Brain microvascular endothelial cell (primary cell): ENCODE data around the gene TNFRSF8.
A peak's percentile ranks its signal among the peaks of the same experiment; 100 is the strongest.

Source experiments
- DNase-seq: peaks from one replicate; pipeline ENCODE4 v3.0.0-alpha.2; 2020
- H3K27ac ChIP-seq: fragments of 250-450 bp; sonication (Bioruptor Pico); 2 replicates; pipeline ENCODE4 v1.5.1; 2020; ENCODE audit warnings: mild to moderate bottlenecking, moderate library complexity
- H3K27me3 ChIP-seq: fragments of 250-450 bp; sonication (Bioruptor Pico); replicated peaks from 2 replicates; pipeline ENCODE4 v1.5.1; 2020; ENCODE audit warnings: mild to moderate bottlenecking
- H3K36me3 ChIP-seq: fragments of 250-450 bp; sonication (Bioruptor Pico); replicated peaks from 2 replicates; pipeline ENCODE4 v1.5.1; 2020; ENCODE audit warnings: mild to moderate bottlenecking
- H3K4me3 ChIP-seq: 2 replicates; pipeline ENCODE4 v1.5.1; 2011; ENCODE audit warnings: low read depth, mild to moderate bottlenecking, control low read depth, low read length, moderate library complexity
- in situ Hi-C: cut with HindIII; loops from 2 replicates; pipeline ENCODE4 v1.10.0; 2017; ENCODE audit warnings: low sequenced_read_pairs, low pct_ligation_motif_present
- TF ChIP-seq, protein P1 (sequence below): IDR thresholded peaks from 2 replicates; pipeline ENCODE4 v1.5.1; 2011; ENCODE audit warnings: low read depth, mild to moderate bottlenecking, moderate library complexity, low read length, control low read depth, inconsistent platforms; ENCODE audit errors: missing control alignments

Gene TNFRSF8

GRCh38 chr1:12184008-12184681 lies 121.0 kb downstream of the TNFRSF8 start:
- in situ Hi-C loops, result no loop called here
- Histone ChIP-seq H3K4me3 (no peak overlapping the region), H3K27ac (peak overlapping the region; percentile 74), H3K36me3 (no peaks in the 10 kb centered on the region), H3K27me3 (no peaks in the 10 kb centered on the region)
- TF ChIP-seq, protein P1, sequence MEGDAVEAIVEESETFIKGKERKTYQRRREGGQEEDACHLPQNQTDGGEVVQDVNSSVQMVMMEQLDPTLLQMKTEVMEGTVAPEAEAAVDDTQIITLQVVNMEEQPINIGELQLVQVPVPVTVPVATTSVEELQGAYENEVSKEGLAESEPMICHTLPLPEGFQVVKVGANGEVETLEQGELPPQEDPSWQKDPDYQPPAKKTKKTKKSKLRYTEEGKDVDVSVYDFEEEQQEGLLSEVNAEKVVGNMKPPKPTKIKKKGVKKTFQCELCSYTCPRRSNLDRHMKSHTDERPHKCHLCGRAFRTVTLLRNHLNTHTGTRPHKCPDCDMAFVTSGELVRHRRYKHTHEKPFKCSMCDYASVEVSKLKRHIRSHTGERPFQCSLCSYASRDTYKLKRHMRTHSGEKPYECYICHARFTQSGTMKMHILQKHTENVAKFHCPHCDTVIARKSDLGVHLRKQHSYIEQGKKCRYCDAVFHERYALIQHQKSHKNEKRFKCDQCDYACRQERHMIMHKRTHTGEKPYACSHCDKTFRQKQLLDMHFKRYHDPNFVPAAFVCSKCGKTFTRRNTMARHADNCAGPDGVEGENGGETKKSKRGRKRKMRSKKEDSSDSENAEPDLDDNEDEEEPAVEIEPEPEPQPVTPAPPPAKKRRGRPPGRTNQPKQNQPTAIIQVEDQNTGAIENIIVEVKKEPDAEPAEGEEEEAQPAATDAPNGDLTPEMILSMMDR, result peak; percentile 61
- DNase-seq, result peak; percentile 66

DNA sequence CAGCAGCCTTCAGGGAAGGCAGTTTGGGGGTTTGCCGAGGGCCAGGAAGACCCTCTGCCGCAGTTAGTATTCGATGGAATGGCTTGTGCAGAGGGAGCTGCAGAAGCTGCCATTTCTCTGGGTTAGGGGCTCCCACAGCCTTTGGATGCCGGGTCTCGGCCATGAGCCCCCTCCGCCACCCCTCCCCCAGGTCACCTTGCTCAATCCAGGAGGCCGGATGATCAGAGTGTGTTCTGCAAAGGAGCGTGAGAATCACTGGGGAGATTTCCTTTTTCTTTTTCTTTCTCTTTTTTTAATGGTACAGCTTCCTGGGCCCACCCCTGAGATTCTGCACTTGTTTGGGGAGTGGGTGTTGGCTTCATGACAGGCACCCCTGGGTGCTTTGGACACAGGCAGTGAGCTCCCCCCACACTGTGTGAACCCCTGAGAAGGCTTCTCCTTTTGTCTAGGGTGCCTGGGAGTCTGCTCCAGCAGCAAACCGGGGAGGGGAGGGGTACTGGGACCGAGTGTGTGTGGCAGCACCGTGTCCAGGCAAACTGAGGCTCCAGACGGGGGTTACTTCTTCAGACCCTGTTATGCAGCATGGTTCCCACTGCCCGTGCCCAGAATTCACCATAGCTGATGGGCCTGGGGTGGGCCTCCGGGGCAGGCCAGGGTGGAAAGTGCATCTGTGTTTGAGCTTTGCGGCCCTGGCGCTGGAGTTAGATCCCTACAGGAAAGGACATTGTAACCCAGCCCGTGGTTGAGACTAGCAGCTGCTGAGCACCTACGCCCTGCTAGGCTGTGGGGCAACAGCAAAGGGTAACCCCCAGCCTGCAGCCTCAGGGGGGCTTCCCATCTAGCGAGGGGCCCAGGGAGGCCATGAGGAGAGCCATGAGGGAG lies 122.2 kb downstream of the TNFRSF8 start:
- no peaks in the 10 kb centered on the region for H3K36me3 ChIP-seq
- no peak overlapping the region for H3K4me3 ChIP-seq
- no peaks in the 10 kb centered on the region for H3K27me3 ChIP-seq
- TF ChIP-seq, protein P1, result no peak
- in situ Hi-C loops, result no loop called here
- no peak for DNase-seq
- peak overlapping the region; percentile 74 for H3K27ac ChIP-seq

- no peak overlapping the region for H3K27ac ChIP-seq
- in situ Hi-C loops, result no loop called here
- DNase-seq, result no peak
- no peaks in the 10 kb centered on the region for H3K36me3 ChIP-seq
- TF ChIP-seq, protein P1, result no peak
- H3K4me3 ChIP-seq, result no peak overlapping the region
- no peaks in the 10 kb centered on the region for H3K27me3 ChIP-seq
These were observed 123.0 kb downstream of the TNFRSF8 start for GRCh38 chr1:12185918-12186678.

DNA sequence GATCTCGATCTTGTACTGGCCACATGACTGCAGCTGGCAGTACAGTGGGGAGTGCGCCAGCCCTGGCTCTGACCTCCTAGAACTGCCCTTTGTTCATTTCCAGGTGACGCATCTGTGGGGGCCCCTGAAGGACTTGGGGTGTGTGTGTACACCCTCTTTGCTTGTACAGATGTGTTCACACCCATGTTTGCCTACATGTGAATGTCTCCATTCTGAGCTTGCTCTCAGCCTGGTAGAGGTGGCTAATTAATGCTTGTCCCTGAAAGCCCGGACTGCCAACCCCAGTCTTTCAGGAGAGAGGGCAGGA lies 123.5 kb downstream of the TNFRSF8 start:
- H3K4me3 ChIP-seq, result no peak overlapping the region
- H3K27ac ChIP-seq, result no peak overlapping the region
- no peaks in the 10 kb centered on the region for H3K36me3 ChIP-seq
- TF ChIP-seq, protein P1, result no peak
- no peak for DNase-seq
- in situ Hi-C loops, result no loop called here
- H3K27me3 ChIP-seq, result no peaks in the 10 kb centered on the region

GRCh38 chr1:12188115-12188514 lies 125.0 kb downstream of the TNFRSF8 start:
- in situ Hi-C loops, result no loop called here
- no peak overlapping the region for H3K27ac ChIP-seq
- DNase-seq, result peak; percentile 21
- H3K36me3 ChIP-seq, result no peaks in the 10 kb centered on the region
- TF ChIP-seq, protein P1, result no peak
- H3K4me3 ChIP-seq, result no peak overlapping the region
- H3K27me3 ChIP-seq, result no peaks in the 10 kb centered on the region
